HG03025 (cell line): ENCODE data around the gene CNOT6L.
A peak's percentile ranks its signal among the peaks of the same experiment; 100 is the strongest.

Experiments
- ATAC-seq: cut with Tn5 transposase; IDR thresholded peaks from one replicate; pipeline ENCODE4 v1.9.1; 2021; ENCODE audit warnings: mild to moderate bottlenecking, moderate library complexity; ENCODE audit not compliant: unreplicated experiment, low FRiP score

The CNOT6L gene

DNA sequence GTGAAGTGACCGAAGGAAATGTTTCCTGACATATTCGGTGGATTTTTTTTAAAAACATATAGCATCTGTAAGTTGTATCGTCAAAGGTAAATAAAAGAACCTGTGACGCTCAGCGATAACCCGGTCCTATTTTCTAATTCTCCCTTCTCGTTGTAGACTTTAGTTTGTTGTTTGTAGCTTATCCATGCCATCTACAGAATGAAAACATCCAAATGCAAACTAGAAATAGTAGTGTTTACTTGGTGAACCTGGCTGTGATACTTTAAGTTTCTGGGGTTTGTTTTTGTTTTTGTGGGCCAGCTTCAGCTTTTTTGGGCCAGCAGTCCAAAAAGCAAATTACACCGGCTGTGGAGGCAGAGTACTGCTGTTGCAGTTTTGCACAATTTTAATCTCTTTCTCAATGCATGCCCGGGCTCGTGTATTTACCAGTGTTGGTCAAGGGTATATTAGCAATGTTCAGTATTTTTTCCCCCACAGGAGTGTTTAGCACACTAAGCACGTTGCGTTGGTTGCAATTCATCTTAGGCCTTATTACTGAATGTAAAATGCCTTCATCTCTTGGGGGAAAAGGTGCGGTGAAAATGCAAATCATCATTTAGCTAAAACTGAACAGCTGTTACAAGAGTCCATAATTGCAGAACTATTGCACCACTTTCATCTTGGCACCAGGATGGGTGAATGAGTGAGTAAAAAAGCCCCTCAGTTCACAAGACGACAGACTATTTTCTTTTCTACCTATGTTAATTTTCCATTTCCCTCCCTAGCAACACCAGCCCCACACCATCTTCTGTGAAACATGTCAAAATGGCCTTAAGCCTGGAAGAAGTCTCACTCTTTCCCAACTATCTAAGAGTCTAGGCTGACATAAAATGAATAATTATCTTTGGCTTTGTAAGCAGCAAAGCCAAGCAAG lies 1.7 kb upstream of the CNOT6L start:
- ATAC-seq = no peak

GRCh38 chr4:77819843-77820648 lies 878 bp upstream of the CNOT6L start:
- peak; percentile 61 for ATAC-seq

- peak; percentile 27 for ATAC-seq
Measured at GRCh38 chr4:77819404-77819842, 255 bp upstream of the CNOT6L start.

GRCh38 chr4:77818073-77818601 lies 1.0 kb downstream of the CNOT6L start:
- peak; percentile 26 for ATAC-seq

GRCh38 chr4:77817304-77818072 lies 1.7 kb downstream of the CNOT6L start:
- peak; percentile 12 for ATAC-seq

DNA sequence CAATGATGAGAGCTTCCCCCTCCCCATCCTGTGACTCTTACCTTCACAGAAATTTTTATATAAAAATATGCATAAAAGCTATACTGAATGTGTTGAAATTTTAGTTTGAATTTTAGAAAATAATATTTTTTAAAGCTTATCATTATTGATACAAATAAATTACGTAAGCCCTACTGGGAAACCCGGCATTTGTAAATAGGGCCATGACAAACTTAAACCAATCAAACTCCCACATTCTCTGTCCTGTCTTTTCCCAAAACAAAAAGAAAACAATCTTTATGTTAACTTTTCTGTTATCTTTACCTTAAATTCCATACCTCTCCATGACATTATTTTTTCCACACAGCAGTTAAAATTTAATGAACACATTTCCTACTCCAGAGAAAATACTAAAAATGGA lies 2.6 kb downstream of the CNOT6L start:
- ATAC-seq = no peak

DNA sequence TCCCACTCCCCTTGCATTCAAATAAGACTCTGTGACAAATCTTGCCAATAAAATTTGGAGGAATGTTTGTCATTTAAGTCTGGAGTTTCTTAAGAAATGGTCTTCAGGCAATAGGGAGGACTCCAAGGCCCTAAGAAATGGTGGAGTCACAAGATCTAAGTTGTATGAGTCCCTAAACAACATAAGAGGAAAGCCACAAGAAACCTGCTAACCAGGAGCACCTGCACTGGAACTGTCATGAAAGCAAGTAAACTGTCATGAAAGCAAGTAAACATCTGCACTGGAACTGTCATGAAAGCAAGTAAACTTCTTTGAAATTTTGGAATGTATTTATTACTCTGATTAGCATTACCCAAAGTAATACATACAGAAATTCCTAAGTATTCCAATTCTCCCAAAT lies 3.5 kb downstream of the CNOT6L start:
- ATAC-seq = no peak

DNA sequence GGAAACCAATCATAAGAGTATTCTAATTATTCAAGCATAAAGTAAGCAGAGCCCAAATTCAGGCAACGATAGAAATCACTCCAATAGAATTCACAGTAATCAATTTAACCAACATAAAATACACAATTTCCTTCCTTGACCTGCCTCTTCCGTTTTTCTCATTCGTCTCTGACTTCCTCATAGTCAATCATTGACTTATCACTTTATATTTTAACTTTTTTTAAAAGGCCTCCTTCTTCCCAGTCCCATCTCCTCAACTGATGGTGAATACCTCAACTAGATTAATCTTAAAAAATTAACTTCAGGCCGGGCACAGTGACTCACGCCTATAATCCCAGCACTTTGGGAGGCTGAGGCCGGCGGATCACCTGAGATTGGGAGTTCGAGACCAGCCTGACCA lies 13.3 kb downstream of the CNOT6L start:
- ATAC-seq = no peak

DNA sequence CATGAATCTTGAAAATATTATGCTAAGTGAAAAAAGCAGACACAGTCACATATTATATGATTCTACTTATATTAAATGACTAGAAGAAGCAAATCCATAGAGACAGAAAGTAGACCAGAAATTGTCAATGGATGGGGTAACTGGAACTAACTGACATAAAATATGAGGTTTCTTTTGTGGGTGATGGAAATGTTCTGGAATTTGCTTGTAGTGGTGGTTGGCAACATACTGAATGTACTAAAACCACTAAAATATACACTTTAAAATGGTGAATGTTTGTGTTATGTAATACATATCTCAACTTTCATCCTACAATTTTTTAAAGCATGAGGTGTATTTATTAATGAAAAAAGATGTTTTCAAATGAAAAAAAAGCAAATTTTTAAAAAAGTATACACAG lies 14.7 kb downstream of the CNOT6L start:
- ATAC-seq = no peak

- no peak for ATAC-seq
Measured at GRCh38 chr4:77802402-77802801, 16.8 kb downstream of the CNOT6L start.

- ATAC-seq = no peak
Measured at GRCh38 chr4:77801260-77801608, 17.9 kb downstream of the CNOT6L start.

DNA sequence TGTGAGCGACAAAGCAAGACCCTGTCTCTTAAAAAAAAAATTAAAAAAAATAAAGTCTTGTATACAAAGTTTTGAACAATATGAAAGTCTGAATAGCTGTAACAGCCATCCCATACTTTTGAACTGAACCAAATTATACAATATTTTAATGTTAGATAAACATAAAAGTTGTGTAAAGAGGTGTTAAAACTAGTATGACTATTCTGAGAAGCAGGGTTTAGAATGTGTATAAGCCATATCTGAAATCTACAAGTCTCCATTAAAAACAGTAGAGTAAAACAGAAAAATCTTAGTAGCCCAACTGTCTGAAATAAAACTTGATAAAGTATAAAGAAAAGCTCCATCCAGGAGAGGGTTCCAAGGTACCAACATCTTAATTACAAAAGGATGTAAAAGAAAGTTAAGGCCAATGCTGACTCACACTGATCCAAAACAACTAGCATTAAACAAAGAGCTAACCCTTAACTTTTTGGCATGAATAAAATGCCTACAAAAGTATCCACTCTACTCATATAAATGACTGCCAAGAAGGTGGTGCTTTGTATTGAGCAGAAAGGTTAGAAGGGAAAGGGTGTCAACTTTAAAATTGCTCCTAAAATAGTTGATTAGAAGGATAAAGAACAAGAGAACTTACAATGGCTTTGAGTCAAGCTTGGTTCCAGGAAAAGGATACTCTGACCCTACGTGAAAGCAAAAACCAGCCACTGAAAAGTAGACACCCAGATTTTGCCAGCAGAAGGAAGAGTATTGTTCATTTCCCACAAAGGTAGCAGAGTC lies 18.5 kb downstream of the CNOT6L start:
- no peak for ATAC-seq

DNA sequence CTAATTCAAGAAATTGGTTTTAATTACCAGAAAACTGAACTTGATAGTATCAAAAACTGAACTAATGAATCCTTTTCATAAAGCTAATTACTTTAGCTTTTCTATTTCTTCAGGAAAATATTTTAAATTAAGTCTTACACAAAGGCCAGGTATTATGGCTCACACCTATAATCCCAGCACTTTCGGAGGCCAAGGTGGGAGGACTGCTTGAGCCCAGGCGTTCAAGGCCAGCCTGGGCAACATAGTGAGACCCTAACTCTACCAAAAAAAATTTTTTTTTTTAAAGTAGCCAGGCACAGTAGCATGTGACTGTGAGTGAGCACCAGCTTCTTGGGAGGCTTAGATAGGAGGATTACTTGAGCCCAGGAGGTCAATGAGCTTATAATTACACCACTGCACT lies 19.1 kb downstream of the CNOT6L start:
- no peak for ATAC-seq

GRCh38 chr4:77798385-77798784 lies 20.8 kb downstream of the CNOT6L start:
- ATAC-seq = no peak

DNA sequence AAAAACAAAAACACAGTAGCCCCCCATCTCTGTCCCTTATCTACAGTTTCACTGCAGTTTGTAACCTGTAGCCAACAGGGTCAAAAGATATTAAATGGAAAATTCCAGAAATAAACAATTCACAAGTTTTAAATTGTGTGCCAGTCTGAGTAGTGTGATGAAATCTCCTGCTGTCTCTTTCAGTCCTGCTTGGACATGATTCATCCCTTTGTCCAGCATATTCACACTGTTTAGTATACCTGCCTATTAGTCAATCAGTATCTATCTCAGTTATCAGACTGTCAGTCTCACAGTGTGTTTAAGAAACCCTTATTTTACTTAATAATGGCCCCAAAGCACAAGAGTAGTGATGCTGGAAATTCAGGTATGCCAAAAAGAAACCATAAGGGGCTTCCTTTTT lies 21.9 kb downstream of the CNOT6L start:
- ATAC-seq = no peak

- ATAC-seq = no peak
Measured at GRCh38 chr4:77795326-77795725, 23.8 kb downstream of the CNOT6L start.

DNA sequence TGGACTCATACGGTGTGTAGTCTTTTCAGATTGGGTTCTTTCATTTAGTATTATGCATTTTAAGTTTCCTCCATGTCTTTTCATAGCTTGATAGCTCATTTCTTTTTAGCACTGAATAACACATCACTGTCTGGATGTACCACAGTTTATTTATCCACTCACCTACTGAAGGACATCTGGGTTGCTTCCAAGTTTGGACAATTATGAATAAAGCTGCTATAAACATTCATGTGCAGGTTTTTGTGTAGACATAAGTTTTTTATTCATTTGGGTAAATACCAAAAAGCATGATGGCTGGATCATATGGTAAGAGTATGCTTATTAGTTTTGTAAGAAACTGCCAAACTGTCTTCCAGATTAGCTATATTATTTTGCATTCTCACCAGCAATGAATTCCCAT lies 29.0 kb downstream of the CNOT6L start:
- ATAC-seq = no peak

DNA sequence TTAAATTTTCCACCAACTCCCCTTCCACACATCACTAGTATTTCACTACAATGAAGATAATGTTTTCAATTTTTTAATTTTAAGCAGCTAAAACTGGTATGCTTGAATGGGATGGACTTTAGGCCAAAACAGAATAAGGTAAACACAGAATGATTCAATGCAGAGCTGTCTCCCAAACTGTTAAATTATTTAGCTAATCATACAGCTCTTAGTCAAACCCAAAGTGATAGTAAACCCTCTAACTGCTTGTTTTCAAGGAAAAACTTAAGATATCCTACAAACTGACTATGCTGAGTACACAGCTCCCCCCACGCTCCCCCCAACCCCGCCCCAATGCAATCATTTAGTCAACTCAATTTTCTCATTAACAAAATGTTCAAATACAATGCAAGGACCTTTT lies 30.2 kb downstream of the CNOT6L start:
- no peak for ATAC-seq

GRCh38 chr4:77787969-77788368 lies 31.2 kb downstream of the CNOT6L start:
- ATAC-seq = no peak

DNA sequence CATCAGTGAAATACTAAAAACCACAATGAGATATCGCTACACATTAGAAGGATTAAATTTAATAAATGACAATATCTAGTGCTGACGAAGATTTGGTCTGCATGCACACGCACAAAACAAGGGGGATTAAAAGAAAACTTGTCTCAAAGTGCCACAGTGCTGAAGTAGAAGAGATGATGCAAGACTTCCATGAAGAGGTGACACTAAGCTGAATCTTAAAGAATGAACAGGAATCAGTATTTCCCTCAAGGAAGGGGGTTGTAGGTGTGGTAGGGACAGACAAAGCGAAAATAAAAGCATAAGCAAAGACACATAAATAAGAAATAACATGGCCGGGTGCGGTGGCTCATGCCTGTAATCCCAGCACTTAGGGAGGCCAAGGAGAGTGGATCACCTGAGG lies 33.5 kb downstream of the CNOT6L start:
- no peak for ATAC-seq
